HG03432 (cell line): ENCODE measurements around the gene NFKB1.
"Not testable (repeated sequence)": the region's sequence is repeated elsewhere in the genome, so short reads cannot be mapped to it uniquely, and the experiment has no call there.

Source experiments
- ATAC-seq: cut with Tn5 transposase; IDR thresholded peaks from one replicate; pipeline ENCODE4 v1.9.1; 2021; ENCODE audit warnings: mild to moderate bottlenecking, moderate library complexity; ENCODE audit not compliant: unreplicated experiment

The NFKB1 gene

DNA sequence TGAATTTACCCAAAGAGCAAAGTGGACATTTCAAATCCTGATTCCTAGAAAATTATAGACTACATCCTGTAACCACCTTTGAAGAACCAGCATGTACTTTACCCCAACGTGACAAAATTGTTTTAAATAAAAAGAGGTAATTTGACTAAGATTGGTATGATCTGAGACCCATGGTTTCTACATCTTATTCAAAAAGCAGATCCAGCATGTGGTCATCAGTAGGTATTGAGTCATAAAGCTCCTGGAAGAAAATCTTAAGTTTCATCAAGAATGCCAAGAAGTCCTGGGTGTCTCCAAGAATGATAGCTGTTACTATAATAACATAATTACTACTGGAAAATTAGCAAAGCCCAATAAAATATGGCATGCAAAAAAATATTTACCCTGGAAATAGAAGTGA, 61.8 kb downstream of the NFKB1 start:
- ATAC-seq = no peak

DNA sequence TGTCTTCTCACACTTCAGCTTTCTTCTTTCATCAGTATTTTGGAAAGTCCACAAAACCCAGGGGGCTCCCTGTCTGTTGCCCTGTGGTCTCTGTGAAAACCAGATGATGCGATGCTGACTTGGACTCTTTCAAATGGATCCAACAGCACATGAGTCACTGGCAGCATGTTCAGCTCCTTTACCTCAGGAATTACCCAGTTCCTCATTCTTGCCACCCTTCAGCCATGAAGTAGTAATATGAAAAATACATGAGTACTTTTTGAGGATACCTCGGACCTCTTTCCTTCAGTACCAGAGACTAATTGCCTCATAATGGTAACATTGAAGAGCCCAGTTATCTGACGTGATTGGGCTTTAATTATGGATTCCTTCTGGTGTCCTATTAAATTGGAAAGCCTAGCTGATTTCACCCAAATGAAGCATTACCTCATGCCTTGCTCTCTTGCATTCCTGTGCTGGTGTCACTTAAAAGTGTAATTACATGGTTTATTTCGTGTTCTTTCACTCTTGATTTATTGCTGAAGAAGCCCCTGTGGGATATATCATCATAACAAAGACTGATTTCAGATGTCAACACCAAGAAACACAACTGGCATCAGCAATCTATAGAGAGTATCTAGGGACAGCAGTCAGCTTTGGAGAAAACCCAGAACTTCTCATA, 63.4 kb downstream of the NFKB1 start:
- peak; percentile 88 for ATAC-seq

DNA sequence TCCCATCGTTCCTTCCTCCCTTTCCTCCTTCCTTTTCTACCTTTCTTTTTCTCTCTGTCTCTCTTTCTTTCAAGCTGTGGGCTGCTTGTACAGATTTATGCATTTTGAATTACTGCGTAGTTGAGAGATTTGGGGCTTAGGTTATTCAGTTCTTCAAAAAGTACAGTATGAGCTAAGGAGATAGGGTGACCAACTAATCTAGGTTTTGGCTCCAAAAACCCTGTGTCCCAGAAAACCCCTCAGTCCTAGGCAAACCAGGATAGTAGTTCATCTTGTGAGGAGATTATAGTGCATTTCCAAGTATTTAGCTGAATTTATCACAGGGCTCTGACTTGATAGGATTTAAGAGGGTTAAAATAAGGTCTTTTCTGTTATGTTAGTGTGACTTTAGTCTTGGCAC, 64.5 kb downstream of the NFKB1 start:
- ATAC-seq = no peak

DNA sequence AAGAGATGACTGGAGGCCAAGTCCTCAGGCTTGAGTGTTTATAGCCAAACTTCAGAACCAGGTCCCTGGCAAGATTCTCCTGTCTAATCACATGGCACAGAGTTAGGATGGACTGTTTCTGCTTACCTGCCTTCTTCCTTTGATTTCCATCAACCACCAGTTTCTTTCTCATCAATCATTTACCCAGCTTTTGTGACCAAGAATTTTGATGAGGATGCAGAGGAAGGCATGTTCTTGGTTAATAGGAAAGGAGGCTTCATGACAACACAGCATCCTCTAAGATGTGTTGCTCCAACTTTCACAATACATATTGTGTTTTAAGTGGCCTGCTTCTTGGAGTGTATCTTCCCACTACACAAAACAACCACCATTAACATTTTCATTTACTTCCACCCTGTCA, 65.3 kb downstream of the NFKB1 start:
- no peak for ATAC-seq

DNA sequence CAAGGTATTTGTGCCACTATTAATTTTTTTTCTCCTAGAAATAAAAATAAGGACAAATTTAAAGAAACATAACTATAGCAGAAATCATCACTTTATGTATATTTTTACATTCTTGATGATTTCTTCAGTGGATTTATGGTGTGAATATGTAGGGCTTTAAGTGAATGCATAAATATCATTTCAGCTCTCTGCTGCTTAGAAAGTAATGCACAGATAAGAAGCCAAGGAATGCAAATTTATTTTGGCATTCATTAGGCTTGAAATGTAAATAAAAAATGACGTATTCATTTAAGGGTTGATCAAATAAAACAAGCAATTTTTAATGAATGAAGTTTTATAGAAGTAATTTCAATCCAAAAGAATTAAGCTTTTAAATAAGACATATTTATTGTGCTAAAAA, 66.3 kb downstream of the NFKB1 start:
- no peak for ATAC-seq

DNA sequence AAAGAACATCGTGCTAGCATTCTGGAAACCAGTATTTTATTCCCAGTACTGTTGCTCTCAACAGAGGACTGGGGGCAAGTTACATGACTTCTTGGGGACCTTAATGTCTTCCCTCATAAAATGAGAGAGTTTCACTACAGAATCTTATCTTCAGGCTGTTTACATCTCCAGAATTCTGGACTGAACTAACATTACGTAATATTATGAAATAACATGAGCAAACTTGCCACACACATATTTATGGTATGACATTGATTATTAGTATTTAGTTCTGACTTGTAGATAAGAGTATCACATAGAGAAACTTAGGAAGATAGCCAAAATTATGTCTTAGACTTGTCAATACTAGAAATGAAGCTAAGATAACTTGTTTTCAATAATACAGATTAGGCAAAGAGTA, 68.0 kb downstream of the NFKB1 start:
- no peak for ATAC-seq

DNA sequence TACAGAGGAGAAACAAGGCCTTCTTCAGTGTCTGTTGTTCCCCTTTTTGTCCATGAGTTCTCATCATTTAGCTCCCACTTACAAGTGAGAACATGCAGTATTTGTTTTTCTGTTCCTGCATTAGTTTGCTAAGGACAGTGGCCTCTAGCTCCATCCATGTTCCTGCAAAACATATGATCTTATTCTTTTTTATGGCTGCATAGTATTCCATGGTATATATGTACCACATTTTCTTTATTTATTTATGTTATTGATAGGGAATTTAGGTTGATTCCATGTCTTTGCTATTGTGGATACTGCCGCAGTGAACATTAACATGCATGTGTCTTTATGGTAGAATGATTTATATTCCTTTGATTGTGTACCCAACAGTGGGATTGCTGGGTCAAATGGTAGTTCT, 69.1 kb downstream of the NFKB1 start:
- ATAC-seq = not testable (repeated sequence)

DNA sequence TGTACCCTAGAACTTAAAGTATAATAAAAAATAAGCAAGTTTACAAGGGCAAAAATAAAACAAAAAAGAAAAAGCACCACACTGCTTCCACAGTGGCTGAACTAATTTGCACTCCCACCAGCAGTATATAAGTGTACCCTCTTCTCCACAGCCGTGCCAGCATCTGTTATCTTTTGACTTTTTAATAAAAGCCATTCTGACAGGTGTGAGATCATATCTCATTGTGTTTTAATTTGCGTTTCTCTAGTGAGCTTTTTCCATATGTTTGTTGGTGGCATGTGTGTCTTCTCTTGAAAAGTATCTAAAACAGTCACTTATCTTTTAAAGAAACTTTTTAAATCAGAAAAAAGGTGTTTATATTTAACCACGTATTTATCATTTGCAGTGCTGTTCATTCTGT, 71.3 kb downstream of the NFKB1 start:
- no peak for ATAC-seq

DNA sequence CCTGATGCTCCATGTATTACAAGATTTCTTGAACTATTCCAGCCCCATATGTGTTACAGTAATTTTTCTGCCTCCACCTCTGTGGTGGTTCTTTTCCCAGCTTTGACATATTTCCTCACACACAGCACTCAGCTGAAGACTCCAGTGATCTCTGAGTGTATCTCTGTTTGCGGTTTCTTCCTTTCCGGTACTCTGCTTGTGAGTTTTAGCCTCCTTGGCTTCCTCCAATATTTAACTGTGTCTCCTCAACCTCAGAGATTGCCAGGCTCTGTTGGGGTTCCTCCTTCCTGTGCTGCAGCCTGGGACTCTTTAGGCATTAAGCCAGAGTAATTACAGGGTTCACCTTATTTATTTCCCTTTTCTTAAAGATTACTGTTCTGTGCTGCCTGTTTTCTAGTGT, 73.2 kb downstream of the NFKB1 start:
- peak; percentile 53 for ATAC-seq

DNA sequence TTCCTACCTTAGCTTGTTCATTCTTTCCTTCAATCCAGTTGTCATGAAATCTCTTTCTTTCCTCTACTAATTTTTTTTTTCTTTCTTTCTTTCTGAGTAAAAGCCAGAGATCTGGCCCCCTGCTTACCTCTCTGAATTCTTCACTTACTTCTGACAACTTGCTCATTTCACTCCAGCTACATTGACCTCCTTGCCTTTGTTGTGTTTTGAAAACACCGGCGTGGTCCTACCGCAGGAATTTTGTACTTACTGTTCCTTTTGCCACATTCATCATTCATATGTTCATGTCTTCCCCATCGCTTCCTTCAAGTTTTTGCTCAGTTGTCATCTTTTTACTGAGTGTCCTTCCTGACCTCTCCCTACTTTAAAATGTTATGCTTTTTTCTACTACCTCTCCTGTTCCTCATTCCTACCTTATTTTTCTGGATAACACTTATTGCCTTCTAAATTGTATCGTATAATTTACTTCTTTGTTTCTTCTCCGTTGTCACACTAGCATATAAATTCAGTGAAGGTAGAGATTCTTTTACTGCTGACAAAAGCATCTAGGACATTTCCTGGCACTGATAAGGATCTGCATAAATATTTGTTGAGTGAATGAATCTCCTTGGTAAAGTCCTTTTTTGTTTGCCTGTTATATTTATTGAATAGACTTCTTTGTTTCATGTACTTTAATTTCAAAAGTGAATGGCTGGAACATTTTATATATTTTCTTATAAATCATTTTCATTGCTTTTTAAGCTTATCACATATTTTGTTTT, 74.4 kb downstream of the NFKB1 start:
- no peak for ATAC-seq

DNA sequence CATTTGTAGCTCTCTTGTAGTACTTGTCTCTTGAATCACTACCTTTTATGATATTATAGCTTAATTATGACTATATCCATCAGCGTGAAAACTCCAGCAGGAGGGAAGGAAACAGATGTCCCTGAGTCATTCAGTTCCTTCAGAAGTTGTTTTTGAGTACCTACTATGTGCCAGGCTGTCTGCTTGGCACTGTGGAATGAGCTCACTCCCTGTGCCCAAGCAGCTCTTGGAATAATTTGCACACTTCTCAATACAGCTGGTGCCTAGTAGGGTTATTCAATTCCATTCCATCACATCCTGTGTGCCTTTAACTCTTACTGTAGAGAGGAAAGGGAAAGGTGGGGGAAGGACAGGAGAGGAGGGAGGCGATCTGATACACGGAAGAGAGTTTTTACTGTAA, 77.1 kb downstream of the NFKB1 start:
- ATAC-seq = no peak

DNA sequence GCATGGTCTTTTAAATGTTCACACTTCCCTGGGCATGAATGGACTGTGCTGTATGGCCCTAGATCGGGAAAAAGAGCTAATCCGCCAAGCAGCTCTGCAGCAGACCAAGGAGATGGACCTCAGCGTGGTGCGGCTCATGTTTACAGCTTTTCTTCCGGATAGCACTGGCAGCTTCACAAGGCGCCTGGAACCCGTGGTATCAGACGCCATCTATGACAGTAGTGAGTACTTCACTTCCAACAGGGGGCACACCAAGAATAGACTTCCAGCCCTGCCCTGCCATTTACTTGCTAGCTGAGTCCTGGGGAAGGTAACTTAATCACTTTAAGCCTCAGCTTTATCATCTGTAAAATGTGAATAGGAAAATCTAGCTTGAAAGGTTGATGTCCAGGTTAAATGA, 77.7 kb downstream of the NFKB1 start:
- no peak for ATAC-seq

DNA sequence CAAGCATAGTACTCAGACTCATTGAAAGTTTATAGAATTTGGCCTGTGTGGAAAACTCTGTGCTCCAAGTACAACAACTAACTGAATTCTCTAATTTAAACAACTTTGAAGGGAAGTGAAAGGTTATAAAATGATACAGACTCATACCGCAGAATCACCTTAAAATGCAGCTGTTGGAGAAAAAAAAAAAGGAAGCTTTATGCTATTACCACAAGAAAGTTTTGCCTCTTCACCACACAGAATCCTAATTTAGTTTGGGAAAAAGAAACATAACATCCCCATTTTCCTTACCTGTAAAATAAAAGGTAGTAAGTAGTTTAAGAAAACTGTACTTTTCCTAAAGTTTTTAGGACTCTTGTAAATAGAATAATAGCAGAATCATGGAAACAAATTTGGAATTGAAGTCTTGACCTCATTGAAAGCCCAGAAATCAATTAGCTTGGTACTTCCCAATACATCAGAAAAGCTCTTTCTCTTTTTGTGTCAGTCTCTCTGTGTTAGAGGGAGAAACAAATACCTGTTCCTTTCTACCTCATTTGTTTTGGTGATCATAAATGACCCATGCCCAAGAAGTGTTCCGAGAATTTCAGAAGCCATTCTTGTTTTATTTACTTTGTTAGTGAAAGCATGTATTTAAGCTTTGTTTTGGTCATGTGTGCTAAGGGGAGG, 78.8 kb downstream of the NFKB1 start:
- peak; percentile 14 for ATAC-seq

DNA sequence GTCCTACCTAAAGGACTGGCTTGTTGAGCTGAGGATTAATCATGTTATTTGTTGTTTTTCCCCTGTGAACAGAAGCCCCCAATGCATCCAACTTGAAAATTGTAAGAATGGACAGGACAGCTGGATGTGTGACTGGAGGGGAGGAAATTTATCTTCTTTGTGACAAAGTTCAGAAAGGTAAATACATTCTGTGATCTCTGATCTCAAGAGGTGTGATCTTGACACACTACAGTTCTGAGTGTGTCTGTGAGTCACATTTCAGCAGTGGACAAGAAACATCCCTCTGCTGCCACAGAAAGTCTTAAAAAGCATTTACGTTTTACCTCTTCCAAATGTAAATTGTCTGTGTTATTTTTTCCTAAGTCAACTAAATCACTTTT, 79.3 kb downstream of the NFKB1 start:
- peak; percentile 36 for ATAC-seq

DNA sequence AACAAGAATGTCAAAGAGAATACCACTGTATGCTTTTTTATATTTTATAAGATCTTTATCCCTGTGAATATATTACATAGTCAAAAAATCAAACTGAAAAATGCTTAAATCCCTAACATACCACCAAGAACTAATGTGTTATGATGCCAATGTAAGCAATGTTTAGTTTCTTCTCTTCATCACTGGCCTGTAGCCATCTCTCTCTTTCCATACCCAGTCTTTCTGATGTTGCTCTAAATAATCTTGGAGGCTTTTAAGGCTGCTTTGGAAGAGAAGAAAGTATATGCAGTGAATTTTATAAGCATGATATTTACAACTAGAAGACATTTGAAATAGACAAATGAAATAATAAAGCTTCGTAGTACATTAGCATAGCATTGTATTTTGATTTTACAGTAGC, 82.9 kb downstream of the NFKB1 start:
- no peak for ATAC-seq

DNA sequence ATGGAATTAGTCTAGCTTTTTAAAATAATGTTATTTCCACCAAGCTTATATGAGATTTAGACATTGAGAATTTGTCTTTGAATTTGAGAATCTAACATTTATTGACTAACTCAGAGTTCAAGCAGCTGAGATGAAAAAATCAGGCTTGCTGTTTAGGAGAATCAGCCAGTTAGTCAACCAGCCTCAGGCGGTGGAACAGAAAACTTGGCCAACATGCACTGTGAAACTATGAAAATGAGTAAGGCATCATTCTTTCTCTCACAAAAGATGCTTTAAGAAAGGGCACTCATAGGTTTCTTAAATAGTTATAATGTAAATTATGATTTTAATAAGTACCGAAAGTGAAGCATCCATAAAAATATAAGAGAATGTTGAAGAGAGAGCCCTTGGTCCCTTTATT, 84.2 kb downstream of the NFKB1 start:
- no peak for ATAC-seq

DNA sequence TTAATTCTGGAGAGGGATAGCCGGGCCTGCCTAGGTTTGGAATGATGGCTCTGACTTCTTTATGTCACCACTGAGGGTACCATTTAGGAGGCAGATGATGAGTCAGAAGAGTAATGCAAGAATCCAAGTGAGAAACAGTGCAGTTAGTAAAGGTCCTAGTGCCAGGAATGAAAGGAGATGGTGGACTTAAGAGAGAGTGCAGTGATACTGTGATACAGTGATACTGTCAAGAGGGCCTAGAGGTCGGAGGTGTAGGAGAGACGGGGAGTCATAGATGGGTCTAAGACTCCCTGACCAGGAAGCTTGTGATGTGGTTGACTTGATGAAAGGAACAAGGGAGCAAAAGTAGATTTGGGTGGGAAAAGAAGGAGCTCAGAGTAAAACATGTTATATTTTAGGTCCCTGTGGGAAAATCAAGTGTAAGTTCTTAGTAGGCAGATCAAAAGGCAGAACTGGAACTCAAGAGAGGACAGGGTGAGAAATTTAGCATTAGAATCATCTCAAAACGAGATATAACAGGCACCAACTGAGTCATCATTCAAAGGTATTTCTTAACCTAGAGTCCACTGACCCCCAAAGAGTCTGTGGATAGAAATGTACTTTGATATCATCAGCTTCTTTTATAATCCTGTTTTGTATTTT, 85.0 kb downstream of the NFKB1 start:
- ATAC-seq = peak; percentile 56

DNA sequence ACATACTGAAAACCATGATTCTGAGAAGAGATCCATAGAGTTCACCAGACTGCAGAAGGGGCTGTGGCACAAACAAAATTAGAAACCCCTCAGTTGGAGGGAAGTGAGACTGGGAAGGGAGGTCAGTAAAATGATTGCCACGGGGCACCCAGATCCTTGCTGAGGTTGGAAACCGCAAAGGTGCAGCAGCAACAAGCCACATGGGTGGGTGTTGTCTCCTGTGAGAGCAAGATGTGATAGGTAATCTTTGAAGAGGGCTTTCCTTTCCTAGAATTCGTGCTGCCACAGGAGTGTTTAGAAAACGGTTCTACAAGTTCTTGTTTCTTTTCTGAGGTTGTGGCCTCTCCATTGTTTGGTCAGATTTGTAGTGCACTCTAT, 85.5 kb downstream of the NFKB1 start:
- peak; percentile 37 for ATAC-seq

DNA sequence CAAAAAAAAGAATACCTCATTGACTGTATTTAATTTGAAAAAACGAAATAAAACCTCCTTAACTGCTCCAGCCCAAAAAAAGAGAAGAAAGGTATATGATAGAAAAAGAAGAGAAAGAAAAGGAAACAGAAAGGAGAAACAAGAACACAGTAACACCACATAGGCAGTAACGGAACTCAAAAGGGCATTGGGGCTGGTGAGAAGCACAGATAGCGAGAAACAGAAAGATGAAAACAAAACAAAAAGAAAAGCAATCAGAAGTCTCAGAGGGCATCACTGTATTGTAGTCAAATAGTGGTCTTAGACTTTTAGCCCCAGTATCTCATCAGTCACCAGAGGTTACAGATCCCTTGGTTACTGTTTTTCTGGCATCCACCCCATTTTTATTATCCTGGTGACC, 88.6 kb downstream of the NFKB1 start:
- no peak for ATAC-seq

DNA sequence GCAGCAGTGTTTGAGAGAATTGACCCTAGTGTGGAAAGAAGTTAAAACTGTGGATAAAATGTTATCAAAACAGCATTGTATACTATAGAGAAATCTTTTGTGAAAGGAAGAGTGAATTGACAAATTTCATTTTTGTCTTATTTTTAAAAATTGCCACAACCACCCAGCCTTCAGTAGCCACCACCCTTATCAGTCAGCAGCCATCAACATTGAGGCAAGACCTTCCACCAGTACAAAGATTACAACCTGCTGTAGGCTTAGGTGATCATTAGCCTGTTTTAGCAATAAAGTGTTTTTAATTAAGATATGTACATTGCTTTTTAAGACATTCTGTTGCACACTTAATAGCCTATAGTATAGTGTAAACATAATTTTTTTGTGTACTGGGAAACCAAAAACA, 91.1 kb downstream of the NFKB1 start:
- no peak for ATAC-seq

DNA sequence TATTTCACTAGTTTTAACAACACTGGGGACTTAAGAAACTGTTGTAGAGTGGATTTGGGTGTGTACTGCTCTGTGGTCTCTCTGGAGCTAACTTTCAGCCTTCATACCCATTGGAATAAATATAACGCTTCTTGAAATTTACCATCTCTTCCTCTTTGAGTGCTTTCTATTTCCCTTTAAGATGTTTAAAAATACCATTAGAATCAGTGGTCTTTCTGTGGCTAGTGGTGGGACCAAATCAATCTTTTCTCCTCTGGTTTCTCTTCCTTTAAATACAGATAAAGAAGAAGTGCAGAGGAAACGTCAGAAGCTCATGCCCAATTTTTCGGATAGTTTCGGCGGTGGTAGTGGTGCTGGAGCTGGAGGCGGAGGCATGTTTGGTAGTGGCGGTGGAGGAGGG, 92.0 kb downstream of the NFKB1 start:
- ATAC-seq = no peak

DNA sequence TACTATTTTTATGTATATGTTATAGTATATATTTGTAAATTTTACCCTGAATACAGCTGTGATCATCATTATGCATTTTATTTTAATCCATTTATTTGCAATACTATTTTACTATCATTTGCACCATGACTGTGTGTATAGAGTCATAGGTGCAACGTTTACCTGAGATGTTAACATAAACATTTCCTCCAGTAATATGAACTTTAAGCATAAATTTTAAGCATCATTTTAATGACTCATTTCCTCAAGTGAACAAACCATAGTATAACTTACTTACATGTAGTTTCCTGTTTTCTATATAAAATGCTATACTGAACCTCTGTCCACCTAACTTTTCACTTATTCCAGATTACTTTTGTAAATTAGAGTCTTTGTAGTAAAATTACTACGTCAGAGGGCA, 92.8 kb downstream of the NFKB1 start:
- no peak for ATAC-seq
